Fibroblast of skin of left quadriceps (primary cell): ENCODE results near the gene PVR.
"Not testable (repeated sequence)": the region's sequence is repeated elsewhere in the genome, so short reads cannot be mapped to it uniquely, and the experiment has no call there.

ENCODE experiments used
- DNase-seq, 2 experiments: peaks; one replicate each; pipeline ENCODE4 v3.0.0-alpha.2; 2013; ENCODE audit warnings: low read depth in 2 of 2

The PVR gene

GRCh38 chr19:44698492-44699201, 54.9 kb downstream of the PVR start, which contains the start of gene CEACAM16:
Gene CEACAM16, plus strand, starts transcription at chr19:44699151. Its CDS starts 2,306 bp downstream, at chr19:44701457.
- no peak for DNase-seq

- DNase-seq = no peak
Measured at GRCh38 chr19:44700547-44700946, 56.8 kb downstream of the PVR start.

GRCh38 chr19:44701228-44701627, 57.5 kb downstream of the PVR start:
- DNase-seq = no peak

GRCh38 chr19:44702551-44703176, 59.0 kb downstream of the PVR start:
- DNase-seq = no peak

- DNase-seq = no peak
Measured at GRCh38 chr19:44703336-44704078, 59.8 kb downstream of the PVR start.

GRCh38 chr19:44704982-44705381, 61.3 kb downstream of the PVR start:
- no peak for DNase-seq

- no peak for DNase-seq
Measured at GRCh38 chr19:44705502-44706010, 61.8 kb downstream of the PVR start.

GRCh38 chr19:44706506-44707236, 63.0 kb downstream of the PVR start:
- no peak for DNase-seq

GRCh38 chr19:44707794-44708193, 64.1 kb downstream of the PVR start:
- no peak for DNase-seq

- DNase-seq = no peak
Measured at GRCh38 chr19:44708940-44709339, 65.2 kb downstream of the PVR start.

- DNase-seq = not testable (repeated sequence)
Measured at GRCh38 chr19:44709434-44710266, 65.9 kb downstream of the PVR start.

GRCh38 chr19:44710483-44710882, 66.8 kb downstream of the PVR start:
- DNase-seq = no peak

- DNase-seq = no peak
Measured at GRCh38 chr19:44712864-44713515, 69.3 kb downstream of the PVR start.
